ENCODE measurements around the gene APOL1.

- TF ChIP-seq POLR2A (IDR thresholded peaks at IDR 0.05) (no peak), CTCF (IDR thresholded peaks at IDR 0.05) (no peak)
These were observed 35.9 kb downstream of the APOL1 start for GRCh38 chr22:36288571-36289405.

All from lower leg skin (tissue), 3 donors.